GM18870 (cell line): ENCODE results near the gene CARTPT.

Experiments
- ATAC-seq: cut with Tn5 transposase; IDR thresholded peaks from one replicate; pipeline ENCODE4 v1.9.1; 2021; ENCODE audit warnings: moderate library complexity; ENCODE audit not compliant: unreplicated experiment

CARTPT gene

DNA sequence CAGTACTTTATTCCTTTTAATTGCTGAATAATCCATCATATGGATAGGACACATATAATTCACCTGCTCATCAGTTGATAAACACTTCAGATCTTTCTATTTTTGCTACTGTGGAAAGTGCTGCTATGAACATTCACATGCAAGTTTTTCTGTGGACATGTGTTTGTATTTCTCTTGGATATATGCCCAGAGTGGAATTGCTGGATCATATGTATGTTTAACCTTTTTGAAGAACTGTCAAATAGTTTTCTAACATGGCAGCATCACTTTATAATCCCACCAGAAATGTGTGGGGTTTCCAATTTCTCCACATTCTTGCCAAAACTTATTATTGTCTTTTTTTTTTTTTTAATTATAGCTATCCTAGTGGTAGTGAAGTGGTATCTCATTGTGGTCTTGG, 15.1 kb downstream of the CARTPT start:
- ATAC-seq = no peak

GRCh38 chr5:71737931-71738539, 19.0 kb downstream of the CARTPT start:
- no peak for ATAC-seq

DNA sequence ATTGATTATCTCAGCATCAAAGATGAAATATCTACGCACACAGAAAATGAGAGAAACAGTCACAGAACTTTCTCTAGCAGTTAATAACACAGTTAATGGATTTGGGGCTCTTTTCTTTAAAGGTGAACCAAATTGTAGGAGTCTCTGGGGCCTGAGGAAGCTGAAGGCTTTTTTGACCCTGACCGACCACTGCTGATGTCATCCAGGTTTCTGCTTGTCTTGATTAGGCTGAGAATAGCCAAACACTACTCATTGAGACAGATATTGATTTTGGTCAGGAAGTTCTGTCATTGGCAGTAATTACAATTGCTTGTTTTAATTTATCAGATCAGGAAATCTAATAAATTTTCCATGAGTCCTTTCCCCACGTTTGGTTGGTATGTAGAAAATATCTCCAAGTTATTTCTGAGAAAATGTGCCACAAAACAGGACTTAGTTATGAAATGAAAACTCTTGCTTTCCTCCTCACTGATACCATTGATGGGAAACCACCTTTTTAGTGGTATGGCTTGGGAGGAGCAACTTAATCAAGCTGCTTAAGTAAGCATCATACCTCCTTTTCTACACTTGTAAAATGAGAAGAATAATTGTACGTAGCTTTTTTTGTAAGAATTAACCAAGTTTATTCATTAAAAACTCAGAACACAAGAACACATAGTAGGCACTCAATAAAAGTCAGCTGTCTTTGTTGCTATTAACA, 19.7 kb downstream of the CARTPT start:
- no peak for ATAC-seq

DNA sequence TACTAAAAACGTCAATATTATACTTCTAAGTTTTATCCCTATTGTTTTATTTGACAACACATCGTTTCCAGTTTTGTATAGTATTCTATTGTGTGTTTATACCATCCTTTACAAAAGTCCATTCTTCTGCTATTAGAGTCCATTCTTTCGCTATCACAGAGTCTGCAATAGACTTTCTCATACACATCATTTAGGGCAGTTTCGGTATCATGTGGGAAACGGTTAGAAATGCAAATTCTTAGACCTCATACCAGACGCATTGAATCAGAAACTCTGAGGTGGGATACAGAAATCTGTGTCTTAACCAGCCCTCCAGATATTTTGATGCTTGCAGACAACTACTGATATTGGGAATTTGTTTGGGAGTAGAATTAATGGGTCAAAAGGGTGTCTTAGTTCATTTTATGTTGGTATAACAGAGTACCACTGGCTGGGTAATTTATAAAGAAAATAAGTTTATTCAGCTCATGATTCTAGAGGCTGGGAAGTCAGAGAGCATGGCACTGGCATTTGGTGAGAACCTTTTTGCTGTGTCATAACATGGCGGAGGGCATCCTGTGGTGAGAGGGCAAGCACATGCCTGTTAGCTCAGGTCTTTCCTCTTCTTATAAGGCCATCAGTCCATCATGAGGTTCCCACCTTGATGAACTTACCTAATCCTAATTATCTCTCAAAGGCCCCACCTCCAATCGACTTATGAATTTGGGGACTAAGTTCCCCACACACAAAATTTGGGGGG, 21.1 kb downstream of the CARTPT start:
- ATAC-seq = peak; percentile 90

- ATAC-seq = no peak
These were observed 24.1 kb downstream of the CARTPT start for GRCh38 chr5:71743155-71743554.

DNA sequence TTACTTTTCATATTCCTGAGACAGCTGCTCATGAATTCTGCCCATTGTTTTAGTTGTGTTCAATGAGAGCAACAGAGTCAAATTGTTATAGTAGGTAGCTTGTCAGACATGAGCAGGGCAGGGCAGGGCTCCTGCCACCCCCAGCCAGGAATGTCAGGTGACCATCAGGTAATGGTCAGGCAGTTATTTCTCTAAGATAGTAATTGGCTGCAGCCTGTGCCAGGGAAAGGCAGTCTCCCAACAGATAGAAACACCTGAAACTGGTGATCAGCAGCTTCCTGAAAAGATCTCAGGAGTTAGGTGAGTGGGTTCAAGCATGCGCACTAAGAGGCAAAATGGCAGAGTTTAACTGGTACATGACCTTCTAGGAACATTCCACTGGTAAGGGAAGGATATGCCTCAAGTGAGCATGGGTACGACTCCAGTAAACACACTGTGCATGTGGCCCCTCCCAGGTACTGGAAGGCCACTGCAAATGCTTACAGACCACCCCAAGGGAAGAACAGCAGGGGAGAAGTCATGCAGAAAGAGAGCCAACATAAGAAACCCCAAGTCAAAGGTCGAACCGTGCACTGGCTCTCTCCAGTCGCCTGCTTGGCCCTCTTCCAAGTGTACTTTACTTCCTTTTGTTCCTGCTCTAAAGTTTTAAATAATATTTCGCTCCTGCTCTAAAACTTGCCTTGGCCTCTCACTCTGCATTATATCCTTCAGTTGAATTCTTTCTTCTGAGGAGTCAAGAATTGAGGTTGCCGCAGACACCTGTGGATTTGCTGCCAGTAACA, 25.1 kb downstream of the CARTPT start:
- no peak for ATAC-seq

DNA sequence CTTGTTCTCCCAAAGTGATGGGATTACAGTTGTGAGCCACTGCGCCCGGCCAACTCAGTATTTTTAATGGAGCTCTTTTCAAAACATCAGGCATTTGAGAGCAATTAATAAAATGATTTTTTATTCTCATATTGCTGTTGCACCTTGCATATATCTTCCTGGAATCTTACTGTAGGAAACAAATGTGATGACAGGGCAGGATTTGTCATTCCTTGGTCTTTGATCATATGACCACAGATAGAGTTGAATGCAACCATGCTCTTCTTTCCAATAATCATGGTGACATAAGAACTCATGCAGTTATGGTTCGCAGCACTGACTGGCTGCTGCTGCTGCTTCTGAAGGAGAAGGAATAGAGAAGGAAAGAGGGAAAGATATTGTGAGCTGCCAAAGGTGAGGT, 28.1 kb downstream of the CARTPT start:
- ATAC-seq = no peak

DNA sequence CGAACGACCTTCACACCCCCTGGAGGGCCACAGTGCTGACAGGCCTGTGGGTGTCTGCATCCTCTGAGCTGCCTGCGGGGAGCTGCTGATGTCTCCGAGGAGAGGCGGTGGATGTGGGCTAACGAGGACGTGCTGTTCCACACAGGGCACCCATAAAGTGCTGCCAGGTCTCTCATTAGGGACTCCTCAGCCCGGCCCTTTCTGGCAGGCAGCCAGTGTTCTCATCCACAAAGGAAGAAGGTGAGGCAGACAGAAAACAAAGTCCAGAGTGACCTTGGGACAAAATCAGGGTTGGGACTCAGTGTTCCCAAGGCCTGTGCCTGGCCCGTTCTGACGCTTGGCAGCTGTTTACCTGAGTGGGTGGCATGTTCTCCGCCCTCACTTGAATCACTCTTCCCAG, 29.3 kb downstream of the CARTPT start:
- ATAC-seq = no peak

- no peak for ATAC-seq
These were observed 32.3 kb downstream of the CARTPT start for GRCh38 chr5:71751422-71751821.

DNA sequence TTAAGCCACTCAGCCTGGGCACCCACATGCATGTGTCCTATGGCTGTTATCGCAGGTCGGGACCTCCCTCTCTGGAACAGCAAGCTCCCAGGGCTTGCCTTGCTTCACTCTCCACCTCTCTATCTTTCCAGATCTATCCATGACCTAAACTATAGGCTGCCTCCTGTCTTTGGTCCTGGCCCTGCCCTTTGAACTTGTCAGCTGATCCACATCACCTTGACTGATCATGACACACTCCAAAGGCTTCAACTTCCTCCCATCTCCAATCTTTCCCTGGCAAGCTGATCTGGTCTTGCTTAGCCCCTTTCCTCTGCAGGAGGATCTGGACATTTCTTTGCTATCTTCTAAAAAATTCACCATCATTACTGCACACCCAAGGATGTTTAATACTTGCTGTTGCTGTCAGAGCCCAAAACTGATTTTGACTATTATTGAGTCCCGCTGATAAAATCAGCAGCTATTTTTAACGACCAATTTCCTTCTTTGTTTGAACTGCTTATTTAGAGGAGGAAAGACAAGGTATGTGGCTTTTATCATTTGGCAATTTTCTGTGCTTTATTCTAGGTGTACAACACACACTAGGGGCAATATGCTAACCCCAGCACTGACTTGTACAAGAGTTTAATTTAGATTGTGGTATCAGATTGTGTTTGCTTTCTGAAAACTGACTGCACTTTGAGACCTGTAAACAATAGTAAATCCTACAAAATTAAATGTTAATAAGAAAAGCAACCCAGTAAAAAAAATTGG, 33.5 kb downstream of the CARTPT start:
- ATAC-seq = no peak

GRCh38 chr5:71757590-71758543, 38.8 kb downstream of the CARTPT start:
- ATAC-seq = peak; percentile 60

GRCh38 chr5:71762826-71763225, 43.8 kb downstream of the CARTPT start:
- no peak for ATAC-seq

- ATAC-seq = no peak
These were observed 48.6 kb downstream of the CARTPT start for GRCh38 chr5:71767661-71768060.

- no peak for ATAC-seq
These were observed 50.2 kb downstream of the CARTPT start for GRCh38 chr5:71769287-71769686.

- no peak for ATAC-seq
These were observed 51.3 kb downstream of the CARTPT start for GRCh38 chr5:71770381-71770780.
